HG03565 (cell line): ENCODE measurements around the gene FNDC8.
"Not testable (repeated sequence)": the region's sequence is repeated elsewhere in the genome, so short reads cannot be mapped to it uniquely, and the experiment has no call there.

ENCODE experiments used
- ATAC-seq: cut with Tn5 transposase; IDR thresholded peaks from one replicate; pipeline ENCODE4 v1.9.1; 2021; ENCODE audit warnings: mild to moderate bottlenecking, moderate library complexity; ENCODE audit not compliant: unreplicated experiment

FNDC8 gene

DNA sequence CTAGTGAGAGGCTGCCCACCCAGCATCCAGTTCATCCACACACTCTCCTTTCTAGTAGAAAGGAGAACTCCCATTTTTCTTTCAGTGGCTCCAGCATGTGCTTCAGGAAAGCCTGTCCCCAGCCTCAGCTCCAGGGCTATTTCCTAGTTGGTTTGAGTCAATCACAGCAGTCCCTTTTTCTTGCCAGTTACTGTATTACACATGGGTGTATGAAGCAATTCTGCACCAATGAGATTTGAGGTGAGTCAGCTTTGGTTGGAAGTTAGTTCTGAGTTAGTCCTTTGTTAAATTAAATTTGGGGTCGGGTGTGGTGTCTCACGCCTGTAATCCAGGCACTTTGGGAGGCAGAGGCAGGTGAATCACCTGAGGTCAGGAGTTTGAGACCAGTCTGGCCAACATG, 26.5 kb upstream of the FNDC8 start:
- ATAC-seq = no peak

GRCh38 chr17:35095741-35096140, 25.7 kb upstream of the FNDC8 start:
- ATAC-seq = no peak

- ATAC-seq = no peak
Observed at GRCh38 chr17:35097776-35098175, 23.6 kb upstream of the FNDC8 start.

DNA sequence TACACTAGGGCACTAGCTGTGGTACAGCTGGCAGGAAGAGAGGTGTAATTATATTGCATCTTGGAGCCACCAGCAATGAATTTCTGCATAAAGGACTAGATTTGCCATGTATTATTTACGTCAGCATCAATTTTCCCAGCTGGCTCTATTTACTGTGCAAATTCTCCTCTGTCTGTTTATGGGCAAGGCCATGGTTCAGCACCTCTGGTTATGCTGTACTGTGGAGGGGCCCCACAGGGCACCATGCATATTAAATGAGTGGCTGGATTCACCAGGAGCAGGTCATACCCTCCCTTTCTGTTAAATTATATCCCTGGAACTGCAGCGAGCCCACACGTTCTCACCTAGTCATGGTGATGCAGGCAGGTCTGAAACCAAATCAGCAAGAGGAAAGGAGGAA, 21.5 kb upstream of the FNDC8 start:
- no peak for ATAC-seq

GRCh38 chr17:35101036-35101435, 20.4 kb upstream of the FNDC8 start:
- ATAC-seq = no peak

DNA sequence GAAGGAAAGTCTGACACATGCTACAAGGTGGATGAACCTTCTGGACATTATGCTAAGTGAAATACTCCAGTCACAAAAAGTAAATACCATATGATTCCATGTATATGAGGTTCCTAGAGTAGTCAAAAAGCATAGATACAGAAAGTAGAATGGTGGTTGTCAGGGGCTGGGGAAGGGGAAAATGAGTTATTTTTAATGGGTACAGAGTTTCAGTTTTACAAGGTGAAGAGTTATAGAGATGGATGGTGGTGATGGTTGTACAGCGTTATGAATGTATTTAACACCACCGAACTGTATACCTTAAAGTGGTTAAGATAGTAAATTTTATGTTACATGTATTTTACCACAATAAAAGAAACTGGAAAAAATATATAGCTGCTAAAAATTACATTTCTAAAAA, 19.7 kb upstream of the FNDC8 start:
- ATAC-seq = no peak

GRCh38 chr17:35103271-35103670, 18.1 kb upstream of the FNDC8 start:
- no peak for ATAC-seq

GRCh38 chr17:35104844-35105450, 16.5 kb upstream of the FNDC8 start:
- no peak for ATAC-seq

DNA sequence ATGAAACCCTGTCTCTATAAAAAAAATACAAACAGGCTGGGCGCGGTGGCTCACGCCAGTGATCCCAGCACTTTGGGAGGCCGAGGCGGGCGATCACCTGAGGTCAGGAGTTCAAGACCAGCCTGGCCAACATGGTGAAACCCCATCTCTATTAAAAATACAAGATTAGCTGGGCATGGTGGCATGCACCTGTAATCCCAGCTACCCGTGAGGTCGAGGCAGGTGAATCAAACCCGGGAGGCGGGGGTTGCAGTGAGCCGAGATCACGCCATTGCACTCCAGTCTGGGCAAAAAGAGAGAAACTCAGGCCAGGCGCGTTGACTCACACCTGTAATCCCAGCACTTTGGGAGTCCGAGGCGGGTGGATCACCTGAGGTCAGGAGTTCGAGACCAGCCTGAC, 10.6 kb upstream of the FNDC8 start:
- ATAC-seq = not testable (repeated sequence)

- ATAC-seq = no peak
Observed at GRCh38 chr17:35116845-35117244, 4.6 kb upstream of the FNDC8 start.

DNA sequence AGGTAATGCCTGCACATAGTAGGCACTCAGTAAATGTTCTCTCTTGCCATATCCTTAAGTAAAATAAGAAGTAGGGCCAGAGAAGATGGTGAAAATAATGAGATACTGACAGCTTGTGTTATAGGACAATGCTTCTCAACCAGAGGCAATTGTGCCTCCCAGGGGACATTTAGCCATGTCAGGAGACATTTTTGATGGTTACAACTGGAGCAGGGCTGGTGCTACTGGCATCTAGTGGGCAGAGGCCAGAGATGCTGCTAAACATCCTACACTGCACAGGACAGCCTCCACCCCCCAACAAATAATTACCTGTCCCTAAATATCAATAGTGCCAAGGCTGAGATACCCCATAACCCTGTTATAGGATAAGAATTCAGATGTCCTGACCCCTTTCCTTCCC, 3.4 kb upstream of the FNDC8 start:
- no peak for ATAC-seq

DNA sequence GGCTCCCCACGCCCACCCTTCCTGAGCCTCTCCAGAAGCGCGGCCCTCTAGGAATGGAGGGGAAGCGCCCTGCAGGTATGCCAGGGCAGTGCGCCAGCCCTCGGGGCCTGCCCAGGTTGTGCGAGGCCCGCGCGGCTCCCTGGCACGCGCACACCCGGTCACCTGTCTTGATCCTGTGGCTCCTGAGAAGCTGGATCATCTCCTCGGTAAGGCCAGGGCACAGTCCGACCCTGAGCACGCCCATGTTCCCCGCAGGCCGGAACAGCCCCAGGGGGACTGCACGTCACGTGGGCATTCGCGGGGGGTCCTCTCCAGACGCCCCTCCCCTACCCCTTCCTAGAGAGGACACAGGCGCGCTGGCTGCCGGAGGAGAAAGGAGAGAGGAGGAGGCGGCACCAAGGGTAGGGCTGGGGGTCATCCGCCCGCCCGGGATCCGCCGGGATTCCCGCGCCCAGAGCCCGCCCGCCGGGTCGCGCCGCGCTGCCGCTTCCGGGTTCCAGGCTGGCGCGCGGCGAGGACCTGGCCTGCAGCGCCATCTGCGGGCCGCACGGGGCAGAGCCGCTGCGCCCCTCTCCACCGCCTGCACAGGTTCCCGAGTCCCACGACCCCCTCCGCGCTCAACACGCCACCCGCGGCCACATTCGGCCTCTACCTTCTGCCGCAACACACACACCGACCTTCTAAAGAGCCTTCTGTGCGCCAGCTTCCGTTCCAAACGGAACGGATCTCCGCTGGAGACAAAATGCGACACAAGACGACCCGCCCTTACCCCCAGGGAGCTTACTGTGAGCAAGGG, 1.8 kb upstream of the FNDC8 start, which contains the start of gene RAD51D:
TSS of gene RAD51D (minus strand) at position 491 of the 796 bp plus-strand sequence. CDS start at position 244, 247 bp downstream.
- peak; percentile 80 for ATAC-seq

GRCh38 chr17:35127751-35128514, 6.5 kb downstream of the FNDC8 start:
- no peak for ATAC-seq

- no peak for ATAC-seq
Observed at GRCh38 chr17:35129154-35129972, 7.9 kb downstream of the FNDC8 start.

GRCh38 chr17:35129973-35130351, 8.5 kb downstream of the FNDC8 start:
- no peak for ATAC-seq

- ATAC-seq = no peak
Observed at GRCh38 chr17:35130392-35130791, 9.0 kb downstream of the FNDC8 start.

- no peak for ATAC-seq
Observed at GRCh38 chr17:35132099-35132498, 10.7 kb downstream of the FNDC8 start.

DNA sequence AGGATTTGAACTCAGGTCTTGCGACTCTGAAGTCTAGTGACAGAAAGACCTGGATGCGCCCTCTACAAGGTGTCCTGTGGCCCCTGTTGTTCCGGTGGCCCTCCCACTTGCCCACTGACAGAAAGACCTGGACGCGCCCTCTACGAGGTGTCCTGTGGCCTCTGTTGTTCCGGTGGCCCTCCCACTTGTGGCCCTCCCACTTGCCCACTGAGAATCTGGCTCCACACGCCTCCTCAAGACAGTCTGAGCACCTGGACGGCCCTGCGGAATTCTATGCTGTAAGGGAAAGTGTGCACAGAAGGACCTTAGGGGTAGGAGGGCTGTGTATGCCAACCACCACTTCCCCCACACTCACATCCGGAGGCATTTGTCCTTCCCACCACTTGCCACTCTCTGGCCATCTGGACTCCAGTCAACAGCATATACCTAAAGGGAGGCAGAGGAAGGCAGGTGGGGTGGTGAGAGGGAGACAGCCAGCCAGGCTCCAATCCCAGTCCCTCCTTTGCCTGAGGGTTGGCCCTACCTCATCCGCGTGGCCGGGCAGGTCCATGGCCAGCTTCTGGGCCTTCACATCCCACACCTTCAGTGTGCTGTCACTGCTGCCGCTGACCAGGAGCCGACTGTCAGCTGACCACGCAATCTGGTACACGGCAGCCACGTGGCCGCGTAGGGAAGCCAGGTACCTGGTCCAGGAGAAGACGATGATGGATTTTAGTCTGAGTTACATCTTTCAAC, 11.6 kb downstream of the FNDC8 start:
- ATAC-seq = no peak

GRCh38 chr17:35135322-35135721, 13.9 kb downstream of the FNDC8 start:
- ATAC-seq = no peak

GRCh38 chr17:35138218-35138617, 16.8 kb downstream of the FNDC8 start:
- no peak for ATAC-seq
